ENCODE data around the gene DOCK11. TPM values are rescaled to one million over a fixed set of nuclear protein-coding genes. Genes with fewer than 3 reads are reported as not detected.
"Not testable (repeated sequence)": the region's sequence is repeated elsewhere in the genome, so short reads cannot be mapped to it uniquely, and the experiment has no call there.

The DOCK11 gene
- total RNA-seq, 1 donor from 2014 or later, result 5.8 TPM

- Mint-ChIP-seq H3K27ac (no peak overlapping the region), H3K4me3 (ENCODE audit: low read depth) (no peak overlapping the region), H3K36me3 (ENCODE audit: insufficient read depth) (peaks cover 4% of the 10 kb centered on the region), H3K9me3 (ENCODE audit: low read depth) (peaks cover 30% of the 10 kb centered on the region), H3K4me1 (ENCODE audit: low read depth) (no peaks in the 10 kb centered on the region), H3K27me3 (no peaks in the 10 kb centered on the region)
- no peak for DNase-seq (ENCODE audit: low spot score, unreplicated experiment)
- no peak for TF ChIP-seq CTCF (IDR thresholded peaks at IDR 0.05; ENCODE audit: unreplicated experiment)
These were observed 89.7 kb downstream of the DOCK11 start for GRCh38 chrX:118585296-118585695.

- not testable (repeated sequence) for H3K27me3 Mint-ChIP-seq; H3K36me3 Mint-ChIP-seq (ENCODE audit: insufficient read depth); DNase-seq (ENCODE audit: low spot score, unreplicated experiment); H3K4me1 Mint-ChIP-seq (ENCODE audit: low read depth); H3K4me3 Mint-ChIP-seq (ENCODE audit: low read depth); H3K27ac Mint-ChIP-seq
- H3K9me3 Mint-ChIP-seq (ENCODE audit: low read depth), result peaks cover 33% of the 10 kb centered on the region
These were observed 90.6 kb downstream of the DOCK11 start for GRCh38 chrX:118586206-118586605.

- Mint-ChIP-seq H3K9me3 (ENCODE audit: low read depth) (peaks cover 34% of the 10 kb centered on the region), H3K27me3 (no peaks in the 10 kb centered on the region), H3K4me3 (ENCODE audit: low read depth) (no peak overlapping the region), H3K4me1 (ENCODE audit: low read depth) (no peaks in the 10 kb centered on the region), H3K27ac (no peak overlapping the region), H3K36me3 (ENCODE audit: insufficient read depth) (peaks cover 1% of the 10 kb centered on the region)
- DNase-seq (ENCODE audit: low spot score, unreplicated experiment), result no peak
- no peak for TF ChIP-seq CTCF (IDR thresholded peaks at IDR 0.05; ENCODE audit: unreplicated experiment)
These were observed 93.1 kb downstream of the DOCK11 start for GRCh38 chrX:118588715-118589114.

GRCh38 chrX:118589227-118589626, 93.6 kb downstream of the DOCK11 start:
- no peaks in the 10 kb centered on the region for H3K27me3 Mint-ChIP-seq
- no peak overlapping the region for H3K4me3 Mint-ChIP-seq (ENCODE audit: low read depth)
- H3K9me3 Mint-ChIP-seq (ENCODE audit: low read depth), result peaks cover 30% of the 10 kb centered on the region

GRCh38 chrX:118593407-118593806, 97.8 kb downstream of the DOCK11 start:
- no peak for TF ChIP-seq CTCF (IDR thresholded peaks at IDR 0.05; ENCODE audit: unreplicated experiment)
- Mint-ChIP-seq H3K27ac (no peak overlapping the region), H3K27me3 (no peaks in the 10 kb centered on the region), H3K9me3 (ENCODE audit: low read depth) (peaks cover 16% of the 10 kb centered on the region), H3K4me3 (ENCODE audit: low read depth) (no peak overlapping the region), H3K4me1 (ENCODE audit: low read depth) (no peaks in the 10 kb centered on the region), H3K36me3 (ENCODE audit: insufficient read depth) (no peaks in the 10 kb centered on the region)
- no peak for DNase-seq (ENCODE audit: low spot score, unreplicated experiment)

More at GRCh38 chrX:118589227-118589626, 93.6 kb downstream of the DOCK11 start:
- Mint-ChIP-seq H3K36me3 (ENCODE audit: insufficient read depth) (peaks cover 1% of the 10 kb centered on the region), H3K27ac (no peak overlapping the region), H3K4me1 (ENCODE audit: low read depth) (no peaks in the 10 kb centered on the region)
- TF ChIP-seq CTCF (IDR thresholded peaks at IDR 0.05; ENCODE audit: unreplicated experiment), result no peak
- DNase-seq (ENCODE audit: low spot score, unreplicated experiment), result no peak

GRCh38 chrX:118594697-118595420, 99.2 kb downstream of the DOCK11 start:
- TF ChIP-seq CTCF (IDR thresholded peaks at IDR 0.05; ENCODE audit: unreplicated experiment), result no peak
- Mint-ChIP-seq H3K9me3 (ENCODE audit: low read depth) (peaks cover 16% of the 10 kb centered on the region), H3K36me3 (ENCODE audit: insufficient read depth) (no peaks in the 10 kb centered on the region), H3K4me3 (ENCODE audit: low read depth) (no peak overlapping the region), H3K4me1 (ENCODE audit: low read depth) (no peaks in the 10 kb centered on the region), H3K27ac (no peak overlapping the region), H3K27me3 (no peaks in the 10 kb centered on the region)
- DNase-seq (ENCODE audit: low spot score, unreplicated experiment), result no peak

Data from progenitor cell of endocrine pancreas (in vitro differentiated cells).